GOT3 (cell line): ENCODE measurements around the gene ZKSCAN5.
"Not testable (repeated sequence)": the region's sequence is repeated elsewhere in the genome, so short reads cannot be mapped to it uniquely, and the experiment has no call there.

Experiments
- DNase-seq: peaks from one replicate; lab custom pipeline; 2025; ENCODE audit warnings: mixed read lengths; lab: John Stamatoyannopoulos, UW

ZKSCAN5 gene

DNA sequence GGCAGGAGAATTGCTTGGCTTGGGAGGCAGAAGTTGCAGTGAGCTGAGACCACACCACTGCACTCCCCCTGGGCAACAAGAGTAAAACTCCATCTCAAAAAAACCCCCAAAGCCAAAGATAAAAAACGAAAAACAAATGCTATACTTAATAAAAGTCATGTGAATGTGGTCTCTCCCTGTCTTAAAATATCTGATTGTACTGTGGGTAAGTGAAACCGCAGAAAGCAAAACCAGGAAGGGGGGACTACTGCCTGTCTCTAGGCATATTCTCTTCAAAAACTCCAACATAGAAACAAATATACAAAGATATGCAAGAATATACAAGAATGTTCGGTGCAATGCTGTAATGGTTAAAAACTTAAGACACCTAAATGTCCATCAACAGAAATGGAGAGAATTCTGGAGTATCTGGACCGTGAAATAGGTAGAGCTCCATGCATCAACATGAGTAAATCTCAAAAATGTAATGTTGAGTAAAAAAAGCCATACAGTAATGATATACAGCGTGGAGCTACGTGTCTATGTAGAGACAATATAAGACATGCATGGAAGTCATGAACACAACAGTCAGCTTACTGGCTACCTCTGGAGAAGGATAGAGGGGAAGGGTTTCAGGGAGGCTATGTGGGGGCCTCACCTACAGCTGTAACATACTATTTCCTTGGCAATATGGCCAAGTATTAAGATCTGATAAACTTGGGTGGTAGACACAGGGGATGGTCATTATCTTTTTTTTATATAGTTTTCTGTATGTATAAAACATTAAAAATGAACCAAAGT, 6.5 kb upstream of the ZKSCAN5 start:
- DNase-seq: no peak

DNA sequence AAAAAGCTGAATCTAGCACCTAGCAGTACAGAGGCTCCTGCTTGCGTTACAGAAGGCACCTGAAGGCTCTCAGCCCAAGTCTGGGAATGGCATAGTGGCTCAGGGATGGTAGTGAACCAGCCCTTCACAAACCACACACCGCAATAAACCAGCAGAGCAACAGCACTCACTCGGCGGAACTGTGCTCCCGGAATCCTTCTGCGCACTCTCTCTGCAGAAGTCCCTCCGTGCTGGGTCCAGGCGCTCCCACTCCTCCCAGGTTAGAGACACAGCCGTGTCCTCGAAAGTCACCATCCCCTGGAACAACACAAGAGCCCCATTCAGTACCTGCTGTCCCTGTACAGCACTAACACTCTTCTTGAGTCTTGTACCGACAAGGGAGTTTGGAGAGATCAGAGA, 5.9 kb upstream of the ZKSCAN5 start:
- DNase-seq: no peak

DNA sequence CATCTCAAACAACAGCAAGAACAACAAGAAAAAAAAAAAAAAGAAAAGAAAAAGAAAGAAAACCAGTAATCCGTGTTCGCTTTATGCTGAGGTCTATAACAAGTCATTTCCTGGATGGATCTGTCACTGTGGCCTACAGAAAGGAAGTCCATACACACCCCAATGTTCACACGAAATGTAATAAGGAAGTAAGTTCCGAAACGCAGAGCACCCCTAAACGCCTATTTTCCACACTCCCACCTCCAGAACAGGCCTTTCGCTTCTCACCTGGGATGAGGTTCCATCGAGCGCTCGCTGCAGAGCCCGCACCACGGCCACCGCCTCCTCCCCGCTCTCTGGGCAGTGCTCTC, 5.1 kb upstream of the ZKSCAN5 start:
- DNase-seq: no peak

DNA sequence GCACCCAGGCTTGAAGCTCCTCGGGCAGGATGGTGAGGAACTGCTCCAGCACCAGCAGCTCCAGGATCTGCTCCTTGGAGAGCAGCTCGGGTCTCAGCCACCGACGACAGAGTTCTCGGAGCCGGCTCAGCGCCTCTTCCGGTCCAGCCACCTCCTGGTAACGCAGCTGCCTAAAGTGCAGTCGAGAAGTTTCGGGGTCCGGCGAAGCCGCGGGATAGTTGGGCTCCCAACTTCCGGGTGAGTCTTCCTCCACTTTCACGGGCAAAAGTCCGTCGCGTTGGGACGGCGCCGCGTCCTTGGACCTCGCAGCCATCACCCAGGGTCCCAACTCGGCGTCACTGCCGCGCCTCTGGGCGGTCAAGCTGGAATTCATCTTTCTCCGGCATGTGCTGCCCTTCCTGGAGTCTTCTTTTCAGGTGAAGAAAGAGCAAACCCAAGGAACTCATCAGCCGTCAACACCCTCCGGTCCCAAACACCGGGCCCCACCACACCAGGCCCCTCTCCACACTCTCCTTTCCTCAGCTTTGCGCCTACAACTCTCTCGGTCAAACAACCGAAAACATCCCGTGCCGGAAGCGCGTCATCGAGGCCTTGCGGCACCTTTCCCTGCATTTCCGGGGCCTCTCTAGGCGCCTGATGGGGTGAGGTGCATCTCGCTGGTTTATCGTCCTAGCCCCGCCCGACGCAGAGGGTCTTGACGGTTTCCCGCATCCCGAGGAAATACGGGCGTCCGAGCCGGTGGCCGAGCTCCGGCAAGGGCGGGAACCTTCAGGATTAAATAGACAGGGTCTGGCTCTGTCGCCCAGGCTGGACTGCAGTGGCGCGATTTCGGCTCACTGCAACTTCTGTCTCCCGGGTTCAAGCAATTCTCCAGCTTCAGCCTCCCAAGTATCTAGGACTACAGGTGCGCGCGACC, 4.5 kb upstream of the ZKSCAN5 start, which contains the start of gene ZNF394:
TSS of gene ZNF394 (minus strand) at position 561 of the 916 bp plus-strand sequence. CDS start at position 373, 188 bp downstream.
- DNase-seq: peak; percentile 50

DNA sequence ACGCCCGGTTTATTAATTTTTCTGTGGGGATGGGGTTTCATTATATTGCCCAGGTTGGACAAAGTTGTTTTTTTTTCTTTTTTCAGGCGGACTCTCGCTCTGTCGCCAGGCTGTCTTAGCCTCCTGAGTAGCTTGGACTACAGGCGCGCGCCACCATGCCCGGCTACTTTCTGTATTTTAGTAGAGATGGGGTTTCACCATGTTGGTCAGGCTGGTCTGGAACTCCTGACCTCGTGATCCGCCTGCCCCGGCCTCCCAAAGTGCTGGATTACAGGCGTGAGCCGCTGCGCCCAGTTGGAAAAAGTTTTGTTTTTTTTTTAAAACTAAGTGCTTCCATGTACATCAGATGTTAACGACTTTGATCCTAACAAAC, 3.8 kb upstream of the ZKSCAN5 start:
- DNase-seq: no peak

DNA sequence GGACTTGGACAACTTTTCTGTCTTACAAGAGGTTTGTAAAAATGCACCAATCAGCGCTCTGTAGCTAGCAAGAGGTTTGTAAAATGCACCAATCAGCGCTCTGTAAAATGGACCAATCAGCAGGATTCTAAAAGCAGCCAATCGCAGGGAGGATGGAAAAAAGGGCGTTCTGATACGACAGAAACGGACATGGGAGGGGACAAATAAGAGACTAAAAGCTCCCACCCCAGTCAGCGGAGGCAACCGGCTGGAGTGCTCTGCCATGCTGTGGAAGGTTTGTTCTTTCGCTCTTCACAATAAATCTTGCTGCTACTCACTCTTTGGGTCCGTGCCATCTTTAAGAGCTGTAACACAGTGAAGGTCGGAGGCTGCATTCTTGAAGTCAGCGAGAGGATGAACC, 3.2 kb upstream of the ZKSCAN5 start:
- DNase-seq: not testable (repeated sequence)

DNA sequence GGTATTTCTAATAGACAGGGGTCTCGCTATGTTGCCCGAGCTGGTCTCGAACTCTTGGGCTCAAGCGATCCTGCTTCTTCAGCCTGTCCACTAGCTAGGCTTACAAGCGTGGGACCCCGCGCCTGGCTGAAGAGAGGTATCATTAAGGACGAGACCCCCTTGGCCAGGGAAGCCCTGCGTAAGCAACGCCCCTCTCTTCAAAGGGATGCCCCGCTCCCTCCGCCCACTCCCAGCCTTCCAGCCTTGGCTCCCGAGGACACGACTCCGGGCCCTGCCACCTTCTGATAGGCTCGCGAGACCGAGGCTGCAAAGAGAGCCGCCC, 220 bp upstream of the ZKSCAN5 start:
- DNase-seq: no peak

DNA sequence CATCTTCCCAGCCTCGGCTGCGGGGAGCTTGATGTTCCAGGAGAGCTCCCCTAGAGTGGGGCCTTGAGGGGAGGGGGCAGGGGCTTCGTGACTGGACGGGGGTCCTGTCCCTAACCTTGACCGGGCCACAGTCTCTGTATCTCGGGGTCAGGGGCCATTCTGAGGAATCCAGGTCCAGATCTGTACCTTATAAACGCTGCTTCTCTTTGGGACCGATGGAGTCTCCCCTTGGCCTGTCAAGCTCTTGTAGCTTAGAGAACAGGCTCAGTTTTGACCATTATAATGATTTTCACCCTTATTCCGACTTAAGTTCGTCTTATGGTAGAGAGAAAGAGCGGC, 831 bp downstream of the ZKSCAN5 start:
- no peak for DNase-seq

DNA sequence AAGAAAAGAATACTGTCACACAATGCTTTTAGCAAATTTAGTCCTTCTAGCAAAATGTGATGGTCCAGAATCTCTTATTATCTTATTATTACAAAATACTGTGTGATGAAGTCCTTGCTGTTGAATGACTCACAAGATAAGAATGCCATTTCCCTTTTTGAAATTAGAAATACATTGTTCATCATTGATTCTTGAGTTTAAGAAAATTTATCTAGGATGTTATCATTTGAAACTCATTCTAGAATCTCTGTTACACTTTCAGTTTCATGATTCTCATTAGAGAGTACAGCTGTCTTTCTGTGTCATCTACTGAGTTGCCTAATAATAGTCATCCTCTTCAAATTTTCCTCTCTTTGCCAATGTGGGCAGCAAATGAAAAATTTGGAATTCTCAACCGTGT, 9.6 kb downstream of the ZKSCAN5 start:
- DNase-seq: no peak

DNA sequence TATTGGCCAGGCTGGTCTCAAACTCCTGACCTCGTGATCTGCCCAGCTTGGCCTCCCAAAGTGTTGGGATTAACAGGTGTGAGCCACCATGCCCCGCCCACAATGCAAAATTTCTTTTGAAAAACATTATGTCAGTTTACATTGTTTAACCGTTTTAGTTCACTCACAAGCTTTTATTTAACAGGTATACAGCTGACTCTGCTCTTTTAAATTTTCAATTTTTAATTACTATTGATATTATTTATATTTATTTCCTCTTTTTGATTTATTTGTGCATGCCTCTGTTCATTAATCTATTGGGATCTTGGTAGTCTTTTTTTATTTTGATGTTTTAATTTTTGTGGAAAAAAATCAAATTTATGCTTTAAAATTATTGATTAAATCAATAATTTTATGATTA, 16.9 kb downstream of the ZKSCAN5 start:
- no peak for DNase-seq

DNA sequence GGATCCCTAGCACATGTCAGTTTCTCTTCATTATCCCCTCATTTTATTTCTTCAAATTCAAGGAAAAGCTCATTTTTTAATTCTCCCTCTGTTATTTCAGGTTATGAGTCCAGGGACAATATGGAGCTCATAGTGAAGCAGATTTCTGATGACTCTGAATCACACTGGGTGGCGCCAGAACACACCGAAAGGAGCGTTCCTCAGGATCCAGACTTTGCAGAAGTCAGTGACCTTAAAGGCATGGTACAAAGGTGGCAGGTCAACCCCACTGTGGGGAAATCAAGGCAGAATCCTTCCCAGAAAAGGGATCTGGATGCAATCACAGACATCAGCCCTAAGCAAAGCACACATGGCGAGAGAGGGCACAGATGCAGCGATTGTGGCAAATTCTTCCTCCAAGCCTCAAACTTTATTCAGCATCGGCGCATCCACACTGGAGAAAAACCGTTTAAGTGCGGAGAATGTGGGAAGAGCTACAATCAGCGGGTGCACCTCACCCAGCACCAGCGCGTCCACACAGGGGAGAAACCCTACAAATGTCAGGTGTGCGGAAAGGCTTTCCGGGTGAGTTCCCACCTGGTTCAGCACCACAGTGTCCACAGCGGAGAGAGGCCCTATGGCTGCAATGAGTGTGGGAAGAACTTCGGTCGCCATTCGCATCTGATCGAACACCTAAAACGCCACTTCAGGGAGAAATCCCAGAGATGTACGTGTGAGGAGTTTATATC, 21.4 kb downstream of the ZKSCAN5 start:
- no peak for DNase-seq

DNA sequence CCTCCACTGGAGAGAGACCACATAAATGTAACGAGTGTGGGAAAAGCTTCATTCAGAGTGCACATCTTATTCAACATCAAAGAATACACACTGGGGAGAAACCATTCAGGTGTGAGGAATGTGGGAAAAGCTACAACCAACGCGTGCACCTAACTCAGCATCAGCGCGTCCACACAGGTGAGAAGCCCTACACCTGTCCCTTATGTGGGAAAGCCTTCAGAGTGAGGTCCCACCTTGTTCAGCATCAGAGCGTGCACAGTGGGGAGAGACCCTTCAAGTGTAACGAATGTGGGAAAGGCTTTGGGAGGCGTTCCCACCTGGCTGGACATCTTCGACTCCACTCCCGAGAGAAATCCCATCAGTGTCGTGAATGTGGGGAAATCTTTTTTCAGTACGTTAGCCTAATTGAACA, 26.9 kb downstream of the ZKSCAN5 start:
- DNase-seq: no peak

DNA sequence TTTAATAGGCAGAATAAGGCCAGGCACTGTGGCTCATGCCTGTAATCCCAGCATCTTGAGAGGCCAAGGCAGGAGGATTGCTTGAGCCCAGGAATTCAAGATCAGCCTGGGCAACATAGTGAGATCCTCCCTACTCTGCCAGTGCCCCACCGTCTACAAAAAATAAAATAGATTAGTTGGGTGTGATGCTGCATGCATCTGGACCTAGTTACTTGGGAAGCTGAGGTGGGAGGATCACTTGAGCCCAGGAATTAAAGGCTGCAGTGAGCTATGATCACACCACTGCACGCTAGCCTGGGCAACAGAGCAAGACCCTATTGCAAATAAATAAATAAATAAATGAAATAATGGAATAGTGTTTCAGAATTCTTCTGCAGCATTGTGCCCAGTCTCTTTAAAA, 31.2 kb downstream of the ZKSCAN5 start:
- no peak for DNase-seq

DNA sequence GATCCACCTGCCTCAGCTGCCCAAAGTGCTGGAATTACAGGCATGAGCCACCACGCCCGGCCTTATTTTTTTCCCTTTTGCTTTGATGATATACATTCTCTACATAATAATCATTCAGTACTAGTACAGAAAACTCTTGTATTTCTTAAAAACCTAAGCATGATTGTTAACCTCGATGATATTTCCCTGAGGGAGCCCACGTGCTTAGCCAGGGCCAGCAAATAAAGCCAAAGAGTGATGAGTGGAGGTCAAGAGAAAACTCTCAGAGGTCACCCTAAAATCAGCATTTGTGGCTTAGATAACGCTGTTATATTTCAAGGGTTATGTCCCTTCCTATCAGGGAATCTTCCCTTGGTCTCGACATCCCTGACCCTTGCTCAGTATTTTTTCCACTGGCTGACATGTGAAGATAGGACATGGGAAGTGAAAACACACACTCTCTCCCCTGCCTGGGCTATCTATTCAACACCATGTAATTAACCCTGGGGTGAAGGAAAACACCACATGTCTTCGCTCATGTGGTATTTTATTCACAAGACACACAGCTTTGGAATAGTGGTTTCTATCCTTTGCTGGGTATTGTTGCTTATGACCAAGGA, 34.9 kb downstream of the ZKSCAN5 start:
- DNase-seq: no peak

DNA sequence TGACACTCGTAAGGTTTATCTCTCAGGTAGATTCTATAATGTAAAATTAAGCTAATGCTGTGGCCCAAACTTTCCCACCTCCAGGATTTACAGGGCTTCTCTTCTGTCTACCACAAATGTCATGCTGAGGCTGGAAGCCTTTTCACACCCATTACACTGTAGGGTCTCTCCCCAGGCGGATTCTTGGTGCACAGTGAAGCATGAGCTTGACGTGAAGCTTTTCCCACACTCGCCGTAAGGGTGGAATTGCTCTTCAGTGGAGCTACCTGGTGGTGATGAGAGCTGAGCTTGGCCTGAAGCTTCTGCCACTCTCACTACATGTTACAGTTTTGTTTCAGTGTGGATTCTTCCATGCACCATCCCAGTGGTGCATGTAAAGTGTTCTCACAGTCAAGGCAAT, 36.1 kb downstream of the ZKSCAN5 start:
- no peak for DNase-seq

DNA sequence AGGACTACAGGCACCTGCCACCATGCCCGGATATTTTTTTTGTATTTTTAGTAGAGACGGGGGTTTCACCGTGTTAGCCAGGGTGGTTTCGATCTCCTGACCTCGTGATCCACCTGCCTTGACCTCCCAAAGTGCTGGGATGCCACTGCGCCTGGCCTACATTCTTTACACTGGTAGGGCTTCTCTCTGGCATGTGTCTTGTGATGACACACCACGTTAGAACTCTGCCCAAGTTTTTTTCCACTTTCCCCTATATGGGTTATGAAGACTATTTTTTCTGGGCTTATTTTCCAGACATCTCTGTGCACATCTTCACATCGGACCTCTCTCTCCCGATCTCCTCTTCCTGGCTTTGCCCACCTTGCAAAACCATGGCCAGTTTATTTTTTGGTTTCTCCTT, 36.8 kb downstream of the ZKSCAN5 start:
- no peak for DNase-seq

DNA sequence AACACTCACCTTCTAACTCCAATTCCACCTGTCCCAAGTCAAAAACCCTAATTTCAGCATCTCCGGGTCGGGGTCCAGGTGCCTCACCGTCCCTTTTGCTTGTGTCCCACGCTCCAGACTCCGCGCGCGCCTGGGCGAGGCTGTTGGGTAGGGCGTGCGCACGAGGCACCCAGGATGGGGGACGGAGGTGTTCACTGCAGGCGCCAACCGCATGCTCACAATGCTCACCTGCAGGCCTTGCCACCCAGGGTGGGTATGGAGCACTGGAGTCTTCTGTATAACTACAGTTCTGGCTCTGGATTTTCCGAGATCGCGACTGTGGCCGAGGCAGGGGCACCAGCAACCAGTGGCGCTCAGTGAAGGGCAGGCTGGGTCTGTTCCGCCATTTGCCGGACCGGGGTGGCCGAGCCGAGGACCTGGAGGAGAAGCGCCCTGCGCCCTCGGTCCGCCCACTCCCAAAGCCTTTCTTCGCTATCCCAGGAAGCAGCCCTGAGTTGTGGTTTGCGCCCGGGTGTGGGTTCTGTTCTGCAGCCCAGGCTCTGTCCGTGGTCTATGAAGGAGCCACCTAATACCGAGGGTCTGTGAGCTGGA, 38.7 kb downstream of the ZKSCAN5 start:
- no peak for DNase-seq

DNA sequence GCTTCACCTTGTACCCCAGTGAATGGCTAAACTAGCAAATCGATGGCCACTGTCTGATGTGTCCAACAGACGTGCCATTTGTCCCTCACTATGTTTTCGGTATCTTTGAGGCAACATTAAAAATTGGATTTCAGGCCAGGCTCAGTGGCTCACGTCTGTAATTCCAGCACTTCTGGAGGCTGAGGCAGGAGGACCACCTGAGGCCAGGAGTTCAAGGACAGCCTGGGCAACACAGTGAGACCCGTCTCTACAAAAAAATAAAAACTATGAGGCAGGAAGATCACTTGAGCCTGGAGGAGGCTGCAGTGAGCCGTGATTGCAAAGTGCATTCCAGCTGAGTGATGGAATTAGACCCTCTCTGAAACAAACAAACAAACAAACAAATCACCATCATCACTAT, 39.5 kb downstream of the ZKSCAN5 start:
- no peak for DNase-seq

DNA sequence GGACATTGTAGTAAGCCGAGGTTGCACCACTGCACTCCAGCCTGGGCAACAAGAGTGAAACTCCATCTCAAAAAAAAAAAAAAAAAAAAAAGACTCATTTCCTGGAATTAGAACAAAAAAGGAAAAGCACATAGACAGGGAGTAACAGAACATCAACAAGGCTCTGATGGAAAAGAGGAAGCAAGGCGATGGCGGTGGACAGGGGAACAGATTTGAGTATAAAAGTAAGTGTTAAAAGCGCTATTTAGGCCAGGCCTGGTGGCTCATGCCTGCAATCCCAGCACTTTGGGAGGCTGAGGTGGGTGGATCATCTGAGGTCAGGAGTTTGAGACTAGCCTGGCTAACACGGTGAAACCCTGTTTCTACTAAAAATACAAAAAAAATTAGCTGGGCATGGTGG, 40.8 kb downstream of the ZKSCAN5 start:
- not testable (repeated sequence) for DNase-seq

DNA sequence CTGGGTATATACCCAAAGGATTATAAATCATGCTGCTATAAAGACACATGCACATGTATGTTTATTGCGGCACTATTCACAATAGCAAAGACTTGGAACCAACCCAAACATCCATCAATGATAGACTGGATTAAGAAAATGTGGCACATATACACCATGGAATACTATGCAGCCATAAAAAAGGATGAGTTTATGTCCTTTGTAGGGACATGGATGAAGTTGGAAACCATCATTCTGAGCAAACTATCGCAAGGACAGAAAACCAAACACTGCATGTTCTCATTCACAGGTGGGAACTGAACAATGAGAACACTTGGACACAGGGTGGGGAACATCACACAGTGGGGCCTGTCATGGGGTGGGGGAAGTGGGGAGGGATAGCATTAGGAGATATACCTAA, 45.1 kb downstream of the ZKSCAN5 start:
- not testable (repeated sequence) for DNase-seq

DNA sequence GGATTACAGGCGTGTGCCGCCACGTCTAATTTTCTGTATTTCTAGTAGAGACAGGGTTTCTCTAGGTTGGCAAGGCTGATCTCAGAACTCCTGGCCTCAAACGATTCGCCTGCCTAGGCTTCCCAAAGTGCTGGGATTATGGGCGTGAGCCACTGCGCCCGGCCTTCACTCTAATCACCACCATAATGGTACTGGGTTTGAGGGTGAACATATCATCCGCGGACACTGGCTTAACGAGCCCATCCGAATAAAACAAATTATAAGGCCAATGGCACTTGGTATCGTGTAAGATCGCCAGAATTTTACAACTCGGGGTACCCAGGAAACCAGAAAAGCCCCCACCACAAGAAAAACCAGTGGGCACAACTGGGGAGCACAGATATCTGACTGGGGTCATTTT, 46.9 kb downstream of the ZKSCAN5 start:
- no peak for DNase-seq
